GM18951 (cell line): ENCODE data around the gene BTRC.

ENCODE experiments used
- POLR2A ChIP-seq: IDR thresholded peaks from 4 replicates; pipeline ENCODE4 v1.6.1; 2011; ENCODE audit warnings: mild to moderate bottlenecking; ENCODE audit not compliant: insufficient read length, insufficient read depth; ENCODE audit errors: extremely low read depth
- in situ Hi-C: fragments of 300-500 bp; cut with MboI; formaldehyde crosslinking; loops from one replicate; pipeline ENCODE4 v1.12.0; 2022; ENCODE audit warnings: low sequenced_read_pairs, mixed read lengths, inconsistent platforms; ENCODE audit not compliant: unreplicated experiment

Gene BTRC

GRCh38 chr10:101538446-101538845 lies 184.5 kb downstream of the BTRC start:
- TF ChIP-seq POLR2A = no peak
- in situ Hi-C loops = no loop called here

- in situ Hi-C loops = no loop called here
- TF ChIP-seq POLR2A = no peak
Observed at GRCh38 chr10:101545898-101546297, 191.9 kb downstream of the BTRC start.

- TF ChIP-seq POLR2A = no peak
- in situ Hi-C loops = no loop called here
Observed at GRCh38 chr10:101550965-101551364, 197.0 kb downstream of the BTRC start.

- no peak for TF ChIP-seq POLR2A
- in situ Hi-C loops = no loop called here
Observed at GRCh38 chr10:101552442-101552841, 198.5 kb downstream of the BTRC start.

- in situ Hi-C loops = no loop called here
- no peak for TF ChIP-seq POLR2A
Observed at GRCh38 chr10:101557541-101557940, 203.6 kb downstream of the BTRC start.

- TF ChIP-seq POLR2A = no peak
- in situ Hi-C loops = no loop called here
Observed at GRCh38 chr10:101558204-101558603, 204.2 kb downstream of the BTRC start.

GRCh38 chr10:101558671-101559595 lies 205.0 kb downstream of the BTRC start:
- no peak for TF ChIP-seq POLR2A
- in situ Hi-C loops = no loop called here

GRCh38 chr10:101559596-101560297 lies 205.8 kb downstream of the BTRC start:
- TF ChIP-seq POLR2A = no peak
- in situ Hi-C loops = no loop called here

- in situ Hi-C loops = no loop called here
- no peak for TF ChIP-seq POLR2A
Observed at GRCh38 chr10:101560298-101561067, 206.5 kb downstream of the BTRC start.

- TF ChIP-seq POLR2A = no peak
- in situ Hi-C loops = no loop called here
Observed at GRCh38 chr10:101561068-101561915, 207.3 kb downstream of the BTRC start.

GRCh38 chr10:101562231-101562630 lies 208.3 kb downstream of the BTRC start:
- in situ Hi-C loops = no loop called here
- TF ChIP-seq POLR2A = no peak

GRCh38 chr10:101563007-101563406 lies 209.0 kb downstream of the BTRC start:
- TF ChIP-seq POLR2A = no peak
- in situ Hi-C loops = no loop called here
